Body of pancreas (tissue), 4 donors: Measurements from ENCODE around the gene RAB17. TPM values are rescaled to one million over a fixed set of nuclear protein-coding genes. Genes with fewer than 3 reads are reported as not detected.
A peak's percentile ranks its signal among the peaks of the same experiment; 100 is the strongest.

Experiments used
- ATAC-seq: fragments of 150-250 bp; one replicate; pipeline ENCODE4 v1.9.1; 2016
- DNase-seq, 4 donors: peaks; one replicate each; pipeline ENCODE4 v3.0.0-alpha.2; 2019
- H3K27ac ChIP-seq, 4 donors: fragments of 200-600 bp; sonication (generic); 1 replicate in 3 of 4; 2 replicates in 1 of 4; pipeline versions ENCODE4 v1.5.1 to v1.6.1; 2016 to 2019; ENCODE audit warnings: mild to moderate bottlenecking in 1 of 4, mixed read lengths in 1 of 4, moderate library complexity in 1 of 4
- H3K27me3 ChIP-seq, 2 donors: fragments of 200-600 bp; sonication (generic); one replicate each; pipeline ENCODE4 v1.6.0; 2016; ENCODE audit warnings: mild to moderate bottlenecking in 1 of 2
- H3K36me3 ChIP-seq, 2 donors: fragments of 200-600 bp; sonication (generic); replicated peaks in 1 of 2; 2 replicates each; pipeline ENCODE4 v1.5.1; 2016; ENCODE audit warnings: low read depth in 2 of 2; ENCODE audit not compliant: insufficient read depth in 1 of 2
- H3K4me1 ChIP-seq: fragments of 200-600 bp; sonication (generic); one replicate; pipeline ENCODE4 v1.6.0; 2016
- H3K4me3 ChIP-seq, 2 donors: fragments of 200-600 bp; sonication (generic); 1 replicate in 1 of 2; 2 replicates in 1 of 2; pipeline ENCODE4 v1.5.1; 2016 to 2019
- H3K9me3 ChIP-seq, 3 donors: fragments of 200-600 bp; sonication (generic); 1 replicate in 2 of 3; 2 replicates in 1 of 3; pipeline ENCODE4 v1.5.1; 2016
- POLR2A ChIP-seq, 3 donors: fragments of 450-650 bp; IDR thresholded peaks; one replicate each; pipeline ENCODE4 v1.6.1; 2016; ENCODE audit warnings: antibody characterized with exemption in 3 of 3, mild to moderate bottlenecking in 2 of 3
- WGBS, 2 donors: methylation state at CpG; one replicate each; pipeline ENCODE4 v1.1.5; 2017; 5-methylcytosine and 5-hydroxymethylcytosine counted together
- intact Hi-C: fragments of 100-400 bp; cut with DNase I; formaldehyde crosslinking; loops from one replicate; pipeline ENCODE4 v1.15.1; 2023
- small RNA-seq: library from RNA; depleted of rRNA; stranded (forward); fragments of <200 nt; gene quantifications from one replicate; pipeline ENCODE3, GENCODE V24; 2016
- total RNA-seq, 2 donors: library from RNA; depleted of rRNA; stranded (reverse); fragments of >200 nt; gene quantifications; one replicate each; pipeline ENCODE4 v1.1.0, GENCODE V29; 2016
- TF ChIP-seq, protein P1 (sequence below), 7 experiments: fragments of 450-650 bp in 4 of 7; fragments of 200-600 bp in 3 of 7; sonication (generic) in 3 of 7; IDR thresholded peaks; one replicate each; pipeline ENCODE4 v1.5.1; 2016 to 2019; ENCODE audit warnings: antibody characterized with exemption in 7 of 7

The RAB17 gene
- total RNA-seq, 2 donors from 2014 or later = 35.3 to 38.9 TPM

DNA sequence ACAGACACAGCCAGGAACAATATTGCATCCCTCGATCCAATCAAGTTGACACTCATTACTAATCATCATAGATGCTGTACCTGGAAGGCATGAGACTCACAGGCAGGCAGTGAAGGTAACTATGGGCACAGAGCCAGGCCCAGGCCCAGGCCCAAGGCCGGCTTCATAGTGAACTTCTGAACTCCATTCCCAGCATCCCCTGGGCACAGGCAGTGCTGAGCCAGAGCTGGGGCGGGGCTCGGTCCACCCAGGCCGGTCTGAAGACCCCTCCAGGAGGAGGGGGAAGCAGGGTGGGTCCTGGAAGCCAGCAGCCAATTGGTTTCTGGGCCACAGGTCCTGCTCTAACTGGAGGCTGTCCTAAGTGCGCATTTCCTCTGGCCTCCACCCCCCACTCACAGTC is 65.9 kb downstream of the RAB17 start:
- intact Hi-C loops = no loop called here
- 30 to 50% methylated on average over 2 to 4 of the region's 6 CpGs for WGBS, 2 donors
- Histone ChIP-seq H3K27ac (no peak overlapping the region), H3K9me3 (no peaks in the 10 kb centered on the region), H3K36me3 (no peaks in the 10 kb centered on the region), H3K4me3 (no peak overlapping the region), H3K4me1 (no peaks in the 10 kb centered on the region), H3K27me3 (no peaks in the 10 kb centered on the region)
- no peak for TF ChIP-seq POLR2A (IDR thresholded peaks at IDR 0.05)
- TF ChIP-seq, protein P1, sequence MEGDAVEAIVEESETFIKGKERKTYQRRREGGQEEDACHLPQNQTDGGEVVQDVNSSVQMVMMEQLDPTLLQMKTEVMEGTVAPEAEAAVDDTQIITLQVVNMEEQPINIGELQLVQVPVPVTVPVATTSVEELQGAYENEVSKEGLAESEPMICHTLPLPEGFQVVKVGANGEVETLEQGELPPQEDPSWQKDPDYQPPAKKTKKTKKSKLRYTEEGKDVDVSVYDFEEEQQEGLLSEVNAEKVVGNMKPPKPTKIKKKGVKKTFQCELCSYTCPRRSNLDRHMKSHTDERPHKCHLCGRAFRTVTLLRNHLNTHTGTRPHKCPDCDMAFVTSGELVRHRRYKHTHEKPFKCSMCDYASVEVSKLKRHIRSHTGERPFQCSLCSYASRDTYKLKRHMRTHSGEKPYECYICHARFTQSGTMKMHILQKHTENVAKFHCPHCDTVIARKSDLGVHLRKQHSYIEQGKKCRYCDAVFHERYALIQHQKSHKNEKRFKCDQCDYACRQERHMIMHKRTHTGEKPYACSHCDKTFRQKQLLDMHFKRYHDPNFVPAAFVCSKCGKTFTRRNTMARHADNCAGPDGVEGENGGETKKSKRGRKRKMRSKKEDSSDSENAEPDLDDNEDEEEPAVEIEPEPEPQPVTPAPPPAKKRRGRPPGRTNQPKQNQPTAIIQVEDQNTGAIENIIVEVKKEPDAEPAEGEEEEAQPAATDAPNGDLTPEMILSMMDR (IDR thresholded peaks at IDR 0.05) = no peak
- peak; percentile 30 to 77 (median 62) for DNase-seq
- peak; percentile 21 for ATAC-seq

Small RNA genes within 50 kb of the gene (small RNA-seq; reads per million reads assigned to genes)
- gene RNU6-1140P = not detected

Other genes with a start within 250 kb of the RAB17 start
- gene COL6A3, start 176.6 kb downstream of the RAB17 start, total RNA-seq = 100 to 1,000 TPM in 1 of 2 donors, 10 to 100 TPM in 1; 46.4 to 121 TPM
- gene MLPH, start 103.5 kb downstream of the RAB17 start, total RNA-seq = 10 to 100 TPM; 30.3 to 64.3 TPM
- not detected for gene PRLH, start 24.2 kb downstream of the RAB17 start, total RNA-seq
- 10 to 100 TPM; 49.8 to 57.1 TPM for gene LRRFIP1, start 36.9 kb upstream of the RAB17 start, total RNA-seq
- 1 to 10 TPM in 1 of 2 donors, under 1 TPM in 1; 0.52 to 1.6 TPM for gene RBM44, start 208.0 kb upstream of the RAB17 start, total RNA-seq